Measurements from ENCODE around the gene KATNAL2.
A peak's percentile ranks its signal among the peaks of the same experiment; 100 is the strongest.

Gene KATNAL2

DNA sequence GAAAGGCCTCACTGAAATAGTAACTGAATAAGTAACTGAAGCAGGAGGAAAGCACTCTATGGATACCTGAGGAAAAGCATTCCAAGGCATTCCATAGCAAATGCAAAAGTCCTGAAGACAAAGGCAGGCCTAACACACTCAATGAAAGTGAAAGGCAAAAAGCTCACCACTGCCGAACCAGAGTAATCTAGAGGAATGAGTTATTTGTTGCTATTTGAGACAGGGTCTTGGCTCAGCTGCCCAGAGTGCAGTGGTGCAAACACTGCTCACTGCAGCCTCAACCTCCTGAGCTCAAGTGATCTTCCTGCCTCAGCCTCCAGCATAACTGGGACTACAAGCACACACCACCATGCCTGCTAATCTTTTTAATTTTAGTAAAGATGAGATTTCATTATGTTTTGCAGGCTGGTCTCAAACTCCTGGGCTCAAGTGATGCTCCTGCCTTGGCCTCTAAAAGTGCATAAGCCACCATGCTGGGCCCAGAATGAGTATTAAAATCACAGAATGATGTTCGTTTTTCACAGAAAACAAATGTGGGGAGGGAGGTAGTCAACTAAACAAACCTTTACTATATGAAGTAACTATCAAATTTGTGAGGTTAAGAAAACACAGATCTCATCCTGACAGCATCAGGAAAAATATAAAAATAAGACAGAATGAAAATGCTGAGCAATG is 18.0 kb upstream of the KATNAL2 start:
- no peaks in the 10 kb centered on the region for H3K9me3 ChIP-seq (ENCODE audit: control insufficient read depth, low read length)
- peaks cover 3% of the 10 kb centered on the region for H3K36me3 ChIP-seq (ENCODE audit: control insufficient read depth, insufficient read depth, low read length)
- H3K4me3 ChIP-seq (ENCODE audit: extremely low read depth, insufficient read depth, low read length, poor library complexity, severe bottlenecking), result no peak overlapping the region
- no peaks in the 10 kb centered on the region for H3K4me1 ChIP-seq (ENCODE audit: control insufficient read depth, insufficient read depth, low read length, poor library complexity, severe bottlenecking)
- 14% methylated on average over 1 of the region's 2 CpGs; no CpG with 5 or more reads in 1 of the 2 experiments for WGBS, 2 experiments (ENCODE audit: insufficient coverage in 2 of 2)
- no peak overlapping the region for H3K27ac ChIP-seq (ENCODE audit: low read depth, low read length, severe bottlenecking)

DNA sequence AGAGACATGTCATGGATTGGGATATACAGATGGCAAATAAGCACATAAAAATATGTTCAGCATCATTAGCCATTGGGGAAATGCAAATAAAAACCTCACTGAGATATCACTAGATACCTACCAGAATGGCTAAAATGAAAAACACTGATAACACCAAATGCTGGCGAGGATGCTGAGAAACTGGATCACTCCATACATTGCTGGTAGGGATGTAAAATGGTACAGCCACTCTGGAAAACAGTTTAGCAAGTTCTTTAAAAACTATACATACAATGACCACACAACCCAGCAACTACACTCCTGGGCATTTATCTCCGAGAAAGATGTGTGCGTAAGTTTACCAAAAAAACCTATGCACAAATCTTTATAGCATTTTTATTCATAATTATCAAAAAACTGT is 14.0 kb upstream of the KATNAL2 start:
- H3K9me3 ChIP-seq (ENCODE audit: control insufficient read depth, low read length), result no peaks in the 10 kb centered on the region
- 80 to 100% methylated on average over 1 to 2 of the region's 3 CpGs for WGBS, 2 experiments (ENCODE audit: insufficient coverage in 2 of 2)
- no peak overlapping the region for H3K4me3 ChIP-seq (ENCODE audit: extremely low read depth, insufficient read depth, low read length, poor library complexity, severe bottlenecking)
- H3K4me1 ChIP-seq (ENCODE audit: control insufficient read depth, insufficient read depth, low read length, poor library complexity, severe bottlenecking), result no peaks in the 10 kb centered on the region
- no peak overlapping the region for H3K27ac ChIP-seq (ENCODE audit: low read depth, low read length, severe bottlenecking)
- no peaks in the 10 kb centered on the region for H3K36me3 ChIP-seq (ENCODE audit: control insufficient read depth, insufficient read depth, low read length)

DNA sequence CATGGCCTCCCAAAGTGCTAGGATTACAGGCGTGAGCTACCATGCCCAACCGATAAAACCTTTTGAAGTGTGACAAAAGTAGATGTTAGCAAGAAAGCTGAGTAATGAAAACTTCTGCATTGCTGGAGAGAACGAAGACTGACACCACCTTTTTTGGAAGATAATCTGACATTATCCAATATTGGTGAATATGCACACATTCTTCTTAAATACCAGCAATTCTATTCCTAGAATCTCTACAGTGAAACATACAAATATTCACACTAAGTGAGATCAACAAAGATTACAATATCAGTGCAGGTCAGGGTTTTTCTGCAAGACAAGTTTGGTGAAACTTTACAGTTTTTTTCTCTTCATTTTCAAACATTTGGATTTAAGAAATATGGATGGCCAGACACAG is 7.9 kb upstream of the KATNAL2 start:
- Histone ChIP-seq H3K4me3 (ENCODE audit: extremely low read depth, insufficient read depth, low read length, poor library complexity, severe bottlenecking) (no peak overlapping the region), H3K9me3 (ENCODE audit: control insufficient read depth, low read length) (no peaks in the 10 kb centered on the region), H3K27ac (ENCODE audit: low read depth, low read length, severe bottlenecking) (no peak overlapping the region), H3K36me3 (ENCODE audit: control insufficient read depth, insufficient read depth, low read length) (no peaks in the 10 kb centered on the region), H3K4me1 (ENCODE audit: control insufficient read depth, insufficient read depth, low read length, poor library complexity, severe bottlenecking) (no peaks in the 10 kb centered on the region)
- 83% methylated on average over 1 of the region's 3 CpGs; no CpG with 5 or more reads in 1 of the 2 experiments for WGBS, 2 experiments (ENCODE audit: insufficient coverage in 2 of 2)

DNA sequence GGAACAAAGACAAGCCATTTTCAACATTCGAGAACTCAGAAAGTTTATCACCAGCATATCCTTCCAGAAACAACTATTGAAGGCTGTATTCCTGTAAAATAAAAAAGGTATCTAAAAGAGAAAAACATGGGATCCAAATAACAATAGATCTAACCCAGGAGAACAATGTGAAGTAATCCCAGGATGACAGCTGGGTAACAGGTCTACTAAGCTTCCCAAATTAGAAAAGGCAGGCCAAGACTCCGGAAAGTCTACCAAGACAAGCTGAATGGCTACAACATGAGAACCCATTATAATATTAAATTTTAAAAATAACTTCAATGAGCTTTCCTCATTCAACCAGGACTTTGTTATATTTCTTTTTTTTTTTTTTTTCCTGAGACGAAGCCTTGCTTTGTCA is 6.5 kb upstream of the KATNAL2 start:
- Histone ChIP-seq H3K27ac (ENCODE audit: low read depth, low read length, severe bottlenecking) (no peak overlapping the region), H3K9me3 (ENCODE audit: control insufficient read depth, low read length) (no peaks in the 10 kb centered on the region), H3K36me3 (ENCODE audit: control insufficient read depth, insufficient read depth, low read length) (no peaks in the 10 kb centered on the region), H3K4me1 (ENCODE audit: control insufficient read depth, insufficient read depth, low read length, poor library complexity, severe bottlenecking) (peaks cover 7% of the 10 kb centered on the region), H3K4me3 (ENCODE audit: extremely low read depth, insufficient read depth, low read length, poor library complexity, severe bottlenecking) (no peak overlapping the region)
- 86% methylated on average over 1 of the region's 3 CpGs; no CpG with 5 or more reads in 1 of the 2 experiments for WGBS, 2 experiments (ENCODE audit: insufficient coverage in 2 of 2)

DNA sequence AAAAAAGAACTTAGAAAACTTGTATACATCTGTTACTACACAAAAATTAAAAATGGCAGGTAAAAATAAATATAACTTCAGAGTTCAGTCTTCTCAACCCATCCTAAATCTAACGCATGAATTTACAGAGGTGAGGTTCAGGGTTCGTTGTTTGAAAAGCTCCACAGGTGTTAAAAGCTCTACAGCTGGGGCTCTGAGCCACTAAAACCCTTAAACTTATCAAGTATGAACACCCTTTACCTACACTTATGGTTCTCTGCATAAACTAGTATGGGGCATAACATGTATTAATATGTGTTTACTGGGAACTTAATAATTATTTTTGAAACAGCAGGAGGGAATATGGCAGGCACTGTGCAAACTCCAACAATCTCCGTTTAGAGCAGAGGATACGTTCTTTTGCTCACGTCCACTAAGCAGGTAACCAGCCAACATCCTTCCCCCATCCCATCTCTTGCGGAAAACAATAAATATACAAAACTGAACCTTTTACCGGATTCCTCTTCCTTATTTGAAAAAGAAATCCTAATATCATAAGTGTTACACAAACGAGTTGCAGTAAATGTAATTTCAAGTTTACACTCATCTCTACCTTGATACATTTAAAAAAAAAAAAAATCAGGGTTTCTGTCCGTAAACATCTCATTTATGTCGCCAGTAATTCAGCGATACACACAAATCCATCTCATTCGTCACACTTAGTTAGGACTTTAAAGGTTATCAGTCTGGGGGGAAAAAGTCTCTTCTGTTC is 1.4 kb upstream of the KATNAL2 start:
- Histone ChIP-seq H3K27ac (ENCODE audit: low read depth, low read length, severe bottlenecking) (no peak overlapping the region), H3K36me3 (ENCODE audit: control insufficient read depth, insufficient read depth, low read length) (no peaks in the 10 kb centered on the region), H3K4me1 (ENCODE audit: control insufficient read depth, insufficient read depth, low read length, poor library complexity, severe bottlenecking) (peaks cover 9% of the 10 kb centered on the region), H3K9me3 (ENCODE audit: control insufficient read depth, low read length) (no peaks in the 10 kb centered on the region), H3K4me3 (ENCODE audit: extremely low read depth, insufficient read depth, low read length, poor library complexity, severe bottlenecking) (peak overlapping the region; percentile 54)
- 25 to 40% methylated on average over 4 to 5 of the region's 12 CpGs for WGBS, 2 experiments (ENCODE audit: insufficient coverage in 2 of 2)

DNA sequence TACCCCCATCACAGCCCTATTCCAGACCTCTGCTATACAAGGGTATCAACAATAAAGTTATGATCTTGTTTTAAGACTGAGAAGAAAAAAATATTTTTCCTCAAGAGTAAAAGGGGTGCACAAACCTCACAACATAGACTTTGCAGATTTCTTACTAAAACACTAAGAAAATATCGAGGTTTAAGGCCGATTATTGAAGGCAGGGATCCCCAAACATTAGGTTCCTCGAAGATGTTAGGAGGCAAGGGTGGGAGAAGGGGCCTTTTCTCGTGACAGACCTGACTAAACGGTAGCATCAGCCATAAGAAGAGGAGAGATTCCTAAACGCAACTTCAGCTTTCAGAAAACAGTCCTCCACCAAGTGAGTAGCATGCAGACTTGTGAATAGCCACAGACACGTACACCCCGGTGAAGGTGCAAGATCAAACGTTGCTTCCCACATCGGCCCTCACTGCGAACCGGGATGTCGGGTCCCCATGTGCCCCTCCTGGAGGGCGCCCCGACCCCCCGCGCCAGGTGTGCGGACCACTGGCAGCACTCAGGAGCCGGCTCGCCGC is 773 bp upstream of the KATNAL2 start:
- Histone ChIP-seq H3K4me1 (ENCODE audit: control insufficient read depth, insufficient read depth, low read length, poor library complexity, severe bottlenecking) (peaks cover 9% of the 10 kb centered on the region), H3K4me3 (ENCODE audit: extremely low read depth, insufficient read depth, low read length, poor library complexity, severe bottlenecking) (peak overlapping the region; percentile 54), H3K9me3 (ENCODE audit: control insufficient read depth, low read length) (no peaks in the 10 kb centered on the region), H3K36me3 (ENCODE audit: control insufficient read depth, insufficient read depth, low read length) (no peaks in the 10 kb centered on the region), H3K27ac (ENCODE audit: low read depth, low read length, severe bottlenecking) (no peak overlapping the region)
- WGBS, 2 experiments (ENCODE audit: insufficient coverage in 2 of 2), result 0 to 1% methylated on average over 9 to 16 of the region's 21 CpGs

DNA sequence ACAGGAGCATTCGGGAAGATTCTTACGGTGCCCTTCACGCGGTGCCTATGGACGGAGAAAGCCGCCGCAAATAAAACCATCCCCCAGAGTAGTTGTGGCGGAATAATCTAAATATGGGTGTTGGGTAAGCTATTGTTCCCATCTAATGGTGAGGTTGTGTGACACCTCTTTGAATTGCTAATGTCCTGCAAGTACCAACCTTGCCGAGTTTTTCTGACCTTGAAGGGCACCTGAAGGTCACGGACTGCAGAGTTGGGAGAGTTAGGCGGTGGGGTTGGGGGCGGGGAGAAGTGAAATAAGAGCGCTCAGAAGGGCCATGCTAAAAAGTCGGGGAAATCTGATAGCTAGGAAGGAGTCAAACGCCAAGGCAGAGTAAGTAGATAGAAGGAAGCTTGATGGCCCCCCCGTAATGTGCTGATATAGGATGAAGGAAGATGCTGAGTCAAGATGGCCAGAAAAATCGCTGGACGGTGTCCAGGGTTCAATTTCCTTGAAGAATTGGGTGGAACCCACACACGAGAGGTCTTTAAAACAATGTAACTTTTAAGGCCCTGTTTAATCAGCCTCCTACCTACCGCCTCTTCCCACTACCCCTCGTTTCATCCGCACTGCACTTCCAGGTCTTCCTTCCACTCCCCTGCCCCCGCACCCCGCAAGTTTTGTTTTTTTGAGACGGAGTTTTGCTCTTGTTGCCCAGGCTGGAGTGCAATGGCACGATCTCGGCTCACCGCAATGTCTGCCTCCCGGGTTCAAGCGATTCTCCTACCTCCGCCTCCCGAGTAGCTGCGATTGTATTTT is 600 bp downstream of the KATNAL2 start:
- Histone ChIP-seq H3K9me3 (ENCODE audit: control insufficient read depth, low read length) (no peaks in the 10 kb centered on the region), H3K4me1 (ENCODE audit: control insufficient read depth, insufficient read depth, low read length, poor library complexity, severe bottlenecking) (peaks cover 9% of the 10 kb centered on the region), H3K4me3 (ENCODE audit: extremely low read depth, insufficient read depth, low read length, poor library complexity, severe bottlenecking) (peak overlapping the region; percentile 54), H3K36me3 (ENCODE audit: control insufficient read depth, insufficient read depth, low read length) (no peaks in the 10 kb centered on the region), H3K27ac (ENCODE audit: low read depth, low read length, severe bottlenecking) (peak overlapping the region; percentile 82)
- 46 to 63% methylated on average over 21 to 24 of the region's 33 CpGs for WGBS, 2 experiments (ENCODE audit: insufficient coverage in 2 of 2)

DNA sequence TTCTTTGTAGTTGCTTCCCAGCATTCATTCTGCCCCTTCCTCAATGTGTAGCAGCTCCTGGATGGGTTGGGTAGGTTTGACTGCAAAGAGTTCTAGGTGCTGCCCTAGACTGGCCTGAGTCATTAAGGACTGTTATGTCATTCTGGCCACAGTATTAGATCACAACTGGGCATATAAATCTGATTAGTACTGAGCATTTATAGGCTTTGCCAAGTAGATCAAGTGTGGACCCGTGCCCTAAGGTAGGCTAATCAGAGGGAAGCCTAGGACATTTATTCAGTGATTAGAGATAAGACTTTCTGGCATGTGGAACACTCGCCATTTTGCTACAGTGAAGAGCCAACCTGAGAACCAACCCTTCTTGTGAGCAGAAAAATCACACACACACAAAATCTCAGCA is 2.7 kb downstream of the KATNAL2 start:
- H3K27ac ChIP-seq (ENCODE audit: low read depth, low read length, severe bottlenecking), result no peak overlapping the region
- H3K36me3 ChIP-seq (ENCODE audit: control insufficient read depth, insufficient read depth, low read length), result no peaks in the 10 kb centered on the region
- WGBS, 2 experiments (ENCODE audit: insufficient coverage in 2 of 2), result 88% methylated on average over 2 of the region's 2 CpGs; no CpG with 5 or more reads in 1 of the 2 experiments
- peaks cover 9% of the 10 kb centered on the region for H3K4me1 ChIP-seq (ENCODE audit: control insufficient read depth, insufficient read depth, low read length, poor library complexity, severe bottlenecking)
- H3K9me3 ChIP-seq (ENCODE audit: control insufficient read depth, low read length), result no peaks in the 10 kb centered on the region
- H3K4me3 ChIP-seq (ENCODE audit: extremely low read depth, insufficient read depth, low read length, poor library complexity, severe bottlenecking), result no peak overlapping the region

DNA sequence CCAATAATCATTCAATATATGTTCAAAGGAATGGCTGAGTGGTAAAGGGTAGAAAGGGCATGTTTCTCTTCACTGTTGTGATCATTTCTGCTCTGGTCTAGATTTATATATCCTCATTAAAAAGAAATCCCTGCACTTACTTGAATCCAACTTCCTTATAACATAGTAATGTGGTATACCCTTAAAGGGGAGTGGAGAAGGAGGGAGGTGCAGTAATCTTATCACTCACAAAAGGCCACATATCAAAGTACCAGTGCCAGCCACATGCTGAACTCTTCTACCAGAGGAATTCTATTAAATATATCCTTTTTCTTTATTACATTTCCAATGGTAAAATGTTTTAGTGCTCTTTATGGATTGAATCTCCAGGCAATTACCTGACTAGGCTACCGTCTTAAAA is 3.3 kb downstream of the KATNAL2 start:
- H3K36me3 ChIP-seq (ENCODE audit: control insufficient read depth, insufficient read depth, low read length), result no peaks in the 10 kb centered on the region

DNA sequence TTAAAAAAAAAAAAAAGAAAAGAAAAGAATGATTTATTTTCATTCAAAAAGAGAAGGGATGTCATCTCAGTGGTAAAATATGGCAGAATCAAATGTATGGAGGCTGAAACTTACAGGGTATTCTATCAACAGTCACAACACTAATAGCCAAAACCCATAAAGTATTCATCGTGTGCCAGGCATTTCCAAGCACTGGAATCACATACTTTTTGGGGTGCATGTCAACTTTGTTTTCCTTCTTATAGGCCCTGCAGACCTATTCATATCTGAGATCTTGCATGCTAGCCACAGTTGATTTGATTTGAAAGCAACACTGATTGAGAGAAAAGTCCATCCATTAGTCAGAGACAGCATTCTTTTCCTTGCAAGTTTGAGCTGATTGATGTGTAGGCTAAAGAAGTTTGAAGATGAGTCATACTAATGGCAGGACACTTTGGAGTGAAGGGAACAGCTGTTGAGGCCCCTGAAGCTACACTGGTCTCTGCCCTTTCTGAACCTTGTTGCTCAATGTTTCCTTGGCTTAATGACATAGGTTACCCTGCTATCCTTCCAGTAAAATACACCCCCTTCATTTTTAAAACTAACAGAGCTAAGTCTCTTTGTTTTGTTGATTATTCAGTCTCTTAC is 22.0 kb downstream of the KATNAL2 start:
- H3K27ac ChIP-seq (ENCODE audit: low read depth, low read length, severe bottlenecking), result peak overlapping the region; percentile 62
- H3K4me3 ChIP-seq (ENCODE audit: extremely low read depth, insufficient read depth, low read length, poor library complexity, severe bottlenecking), result no peak overlapping the region
- 75 to 90% methylated on average over 1 of the region's 1 CpG for WGBS, 2 experiments (ENCODE audit: insufficient coverage in 2 of 2)
- H3K9me3 ChIP-seq (ENCODE audit: control insufficient read depth, low read length), result no peaks in the 10 kb centered on the region
- H3K36me3 ChIP-seq (ENCODE audit: control insufficient read depth, insufficient read depth, low read length), result no peaks in the 10 kb centered on the region
- peaks cover 7% of the 10 kb centered on the region for H3K4me1 ChIP-seq (ENCODE audit: control insufficient read depth, insufficient read depth, low read length, poor library complexity, severe bottlenecking)

More for the DNA sequence above, 3.3 kb downstream of the KATNAL2 start:
- H3K4me3 ChIP-seq (ENCODE audit: extremely low read depth, insufficient read depth, low read length, poor library complexity, severe bottlenecking), result no peak overlapping the region
- H3K27ac ChIP-seq (ENCODE audit: low read depth, low read length, severe bottlenecking), result no peak overlapping the region
- no CpG with 5 or more reads among the region's 1 CpG for WGBS, 2 experiments (ENCODE audit: insufficient coverage in 2 of 2)
- peaks cover 3% of the 10 kb centered on the region for H3K4me1 ChIP-seq (ENCODE audit: control insufficient read depth, insufficient read depth, low read length, poor library complexity, severe bottlenecking)
- no peaks in the 10 kb centered on the region for H3K9me3 ChIP-seq (ENCODE audit: control insufficient read depth, low read length)
